Neural progenitor cell (in vitro differentiated cells): Measurements from ENCODE around the gene CNBP. TPM values are rescaled to one million over a fixed set of nuclear protein-coding genes. Genes with fewer than 3 reads are reported as not detected.

Experiments
- DNase-seq: peaks from one replicate; pipeline ENCODE4 v3.0.0-alpha.2; 2016; ENCODE audit warnings: low spot score
- H2AFZ ChIP-seq: fragments of 200-600 bp; sonication (generic); replicated peaks from 2 replicates; pipeline ENCODE4 v1.6.1; 2016; ENCODE audit warnings: antibody characterized with exemption
- H3F3A ChIP-seq: fragments of 200-600 bp; sonication (generic); 2 replicates; pipeline ENCODE4 v1.6.1; 2016; ENCODE audit warnings: antibody characterized with exemption, low read depth
- H3K27ac ChIP-seq: fragments of 200-600 bp; sonication (generic); 2 replicates; pipeline ENCODE4 v1.5.1; 2016; ENCODE audit warnings: mild to moderate bottlenecking
- H3K27me3 ChIP-seq: fragments of 200-600 bp; sonication (generic); 2 replicates; pipeline ENCODE4 v1.6.1; 2016; ENCODE audit warnings: mild to moderate bottlenecking, moderate library complexity
- H3K36me3 ChIP-seq: fragments of 200-600 bp; sonication (generic); 2 replicates; pipeline ENCODE4 v1.5.1; 2016
- H3K4me1 ChIP-seq: fragments of 200-600 bp; sonication (generic); 2 replicates; pipeline ENCODE4 v1.6.1; 2016; ENCODE audit warnings: mixed run types
- H3K4me2 ChIP-seq: fragments of 200-600 bp; sonication (generic); 2 replicates; pipeline ENCODE4 v1.6.1; 2016
- H3K4me3 ChIP-seq: fragments of 200-600 bp; sonication (generic); 2 replicates; pipeline ENCODE4 v1.5.1; 2016
- H3K79me2 ChIP-seq: fragments of 200-600 bp; sonication (generic); 2 replicates; pipeline ENCODE4 v1.6.1; 2016; ENCODE audit warnings: low read depth
- H3K9ac ChIP-seq: fragments of 200-600 bp; sonication (generic); 2 replicates; pipeline ENCODE4 v1.6.1; 2016
- H3K9me3 ChIP-seq: fragments of 200-600 bp; sonication (generic); 2 replicates; pipeline ENCODE4 v1.5.1; 2016; ENCODE audit warnings: low read depth
- H4K20me1 ChIP-seq: fragments of 200-600 bp; sonication (generic); 2 replicates; pipeline ENCODE4 v1.6.1; 2016; ENCODE audit warnings: low read depth
- H3K27ac Mint-ChIP-seq: 3 replicates; pipeline ENCODE4 v1.8.0; 2021; ENCODE audit warnings: mixed read lengths
- H3K27me3 Mint-ChIP-seq: 2 replicates; pipeline ENCODE4 v1.8.0; 2022; ENCODE audit warnings: low read depth, mild to moderate bottlenecking, inconsistent platforms, moderate library complexity, mixed read lengths; ENCODE audit not compliant: insufficient read depth
- H3K36me3 Mint-ChIP-seq: 3 replicates; pipeline ENCODE4 v1.8.0; 2021; ENCODE audit warnings: mixed read lengths
- H3K4me1 Mint-ChIP-seq: 3 replicates; pipeline ENCODE4 v1.8.0; 2021; ENCODE audit warnings: mixed read lengths
- H3K4me3 Mint-ChIP-seq: 3 replicates; pipeline ENCODE4 v1.8.0; 2021; ENCODE audit warnings: mild to moderate bottlenecking, moderate library complexity, mixed read lengths
- H3K9me3 Mint-ChIP-seq: 3 replicates; pipeline ENCODE4 v1.8.0; 2020; ENCODE audit warnings: mixed read lengths
- CTCF ChIP-seq: fragments of 200-600 bp; sonication (generic); IDR thresholded peaks from 2 replicates; pipeline ENCODE4 v1.5.1; 2017; ENCODE audit warnings: antibody characterized with exemption, mild to moderate bottlenecking
- EZH2 ChIP-seq: fragments of 200-600 bp; sonication (generic); IDR thresholded peaks from 2 replicates; pipeline ENCODE4 v1.6.1; 2017; ENCODE audit warnings: antibody characterized with exemption, mild to moderate bottlenecking, moderate library complexity
- EZH2phosphoT487 ChIP-seq: fragments of 200-600 bp; sonication (generic); IDR thresholded peaks from 2 replicates; pipeline ENCODE4 v1.6.1; 2017; ENCODE audit warnings: antibody characterized with exemption
- total RNA-seq: library from RNA; depleted of rRNA; stranded (reverse); fragments of >200 nt; gene quantifications from 2 replicates; pipeline ENCODE4 v1.2.3, GENCODE V29; 2015; ENCODE audit warnings: low replicate concordance

Gene CNBP
- total RNA-seq, 1 donor from 2014 or later, result 495 TPM

GRCh38 chr3:129122412-129123011 is 61.2 kb downstream of the CNBP start:
- peak overlapping the region; percentile 88 for H2AFZ ChIP-seq
- peaks cover 9% of the 10 kb centered on the region for H3F3A ChIP-seq
- Mint-ChIP-seq H3K4me3 (peak overlapping the region; percentile 84), H3K4me1 (peaks cover 28% of the 10 kb centered on the region), H3K27me3 (no peaks in the 10 kb centered on the region), H3K36me3 (peaks cover 7% of the 10 kb centered on the region), H3K9me3 (no peaks in the 10 kb centered on the region), H3K27ac (no peak overlapping the region)
- H3K4me2 ChIP-seq, result peak overlapping the region; percentile 83
- peaks cover 19% of the 10 kb centered on the region for H3K4me1 ChIP-seq
- no peak overlapping the region for H3K27ac ChIP-seq
- H3K9me3 ChIP-seq, result no peaks in the 10 kb centered on the region
- DNase-seq, result peak; percentile 65
- no peaks in the 10 kb centered on the region for H3K36me3 ChIP-seq
- TF ChIP-seq EZH2 (no peak), CTCF (no peak), EZH2phosphoT487 (no peak)
- H3K79me2 ChIP-seq, result peaks cover 22% of the 10 kb centered on the region
- H4K20me1 ChIP-seq, result peaks cover 20% of the 10 kb centered on the region
- peak overlapping the region; percentile 15 for H3K9ac ChIP-seq
- no peaks in the 10 kb centered on the region for H3K27me3 ChIP-seq
- H3K4me3 ChIP-seq, result peak overlapping the region; percentile 70

DNA sequence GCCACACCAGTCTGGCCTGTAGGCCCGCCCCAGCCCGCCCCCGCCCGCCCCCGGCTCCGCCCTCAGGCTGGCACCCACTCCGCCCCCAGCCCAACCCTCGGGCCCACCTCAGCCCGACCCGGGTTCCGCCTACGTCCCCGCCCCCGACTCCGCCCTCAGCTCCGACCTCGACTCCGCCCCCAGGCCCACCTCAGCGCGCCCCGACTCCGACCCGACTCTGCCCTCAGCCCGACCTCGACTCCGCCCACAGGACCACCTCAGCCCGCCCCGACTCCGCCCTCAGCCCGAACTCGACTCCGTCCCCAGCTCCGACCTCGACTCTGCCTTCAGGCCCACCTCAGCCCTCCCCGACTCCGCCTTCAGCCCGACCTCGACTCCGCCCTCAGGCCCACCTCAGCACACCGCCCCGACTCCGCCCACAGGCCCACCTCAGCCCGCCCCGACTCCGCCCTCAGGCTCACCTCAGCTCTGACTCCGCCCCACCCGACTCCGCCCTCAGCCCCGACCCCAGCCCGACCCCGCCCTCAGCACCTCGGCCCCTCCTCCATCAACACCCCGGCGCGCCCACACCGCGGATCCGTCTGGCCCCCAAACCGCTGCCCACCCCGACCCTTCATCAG is 61.8 kb downstream of the CNBP start, which contains the start of gene RAB43:
TSS of gene RAB43 (minus strand) at position 13 of the 620 bp plus-strand sequence. CDS start 315 bp downstream, outside the sequence.
- Mint-ChIP-seq H3K4me3 (peak within 1 kb of the TSS; percentile 85), H3K9me3 (no peaks in the 10 kb centered on the region), H3K27ac (no peak within 1 kb of the TSS), H3K4me1 (peaks cover 31% of the 10 kb centered on the region), H3K36me3 (peaks cover 5% of the 10 kb centered on the region), H3K27me3 (no peaks in the 10 kb centered on the region)
- H3K4me2 ChIP-seq, result peak within 1 kb of the TSS; percentile 95
- TF ChIP-seq EZH2phosphoT487 (no peak), EZH2 (no peak), CTCF (no peak)
- no peaks in the 10 kb centered on the region for H3K27me3 ChIP-seq
- no peaks in the 10 kb centered on the region for H3K36me3 ChIP-seq
- peaks cover 26% of the 10 kb centered on the region for H3K79me2 ChIP-seq
- H2AFZ ChIP-seq, result peak within 1 kb of the TSS; percentile 93
- H3K9me3 ChIP-seq, result no peaks in the 10 kb centered on the region
- H3F3A ChIP-seq, result peaks cover 9% of the 10 kb centered on the region
- H4K20me1 ChIP-seq, result peaks cover 24% of the 10 kb centered on the region
- peak within 1 kb of the TSS; percentile 70 for H3K4me3 ChIP-seq
- peak; percentile 99 for DNase-seq
- peak within 1 kb of the TSS; percentile 62 for H3K9ac ChIP-seq
- H3K27ac ChIP-seq, result no peak within 1 kb of the TSS
- H3K4me1 ChIP-seq, result peaks cover 19% of the 10 kb centered on the region

GRCh38 chr3:129121016-129121791 is 62.5 kb downstream of the CNBP start:
- Mint-ChIP-seq H3K27me3 (no peaks in the 10 kb centered on the region), H3K4me3 (peak overlapping the region; percentile 85), H3K36me3 (peaks cover 2% of the 10 kb centered on the region), H3K9me3 (no peaks in the 10 kb centered on the region), H3K27ac (no peak overlapping the region), H3K4me1 (peaks cover 37% of the 10 kb centered on the region)
- H3K9ac ChIP-seq, result peak overlapping the region; percentile 62
- peak overlapping the region; percentile 93 for H2AFZ ChIP-seq
- DNase-seq, result peak; percentile 51
- peaks cover 14% of the 10 kb centered on the region for H3F3A ChIP-seq
- peaks cover 22% of the 10 kb centered on the region for H3K4me1 ChIP-seq
- H3K79me2 ChIP-seq, result peaks cover 26% of the 10 kb centered on the region
- peaks cover 30% of the 10 kb centered on the region for H4K20me1 ChIP-seq
- H3K4me2 ChIP-seq, result peak overlapping the region; percentile 95
- peak overlapping the region; percentile 70 for H3K4me3 ChIP-seq
- H3K9me3 ChIP-seq, result no peaks in the 10 kb centered on the region
- no peaks in the 10 kb centered on the region for H3K36me3 ChIP-seq
- TF ChIP-seq CTCF (no peak), EZH2 (no peak), EZH2phosphoT487 (no peak)
- no peaks in the 10 kb centered on the region for H3K27me3 ChIP-seq
- H3K27ac ChIP-seq, result no peak overlapping the region
